NCI-H1092 treated with DMSO at 0.1 percent for 48 hours (cell line): ENCODE measurements around the gene BACE1-AS.
"Not testable (repeated sequence)": the region's sequence is repeated elsewhere in the genome, so short reads cannot be mapped to it uniquely, and the experiment has no call there.

Source experiments
- DNase-seq: peaks from one replicate; lab custom pipeline; 2025; lab: John Stamatoyannopoulos, UW

The BACE1-AS gene

DNA sequence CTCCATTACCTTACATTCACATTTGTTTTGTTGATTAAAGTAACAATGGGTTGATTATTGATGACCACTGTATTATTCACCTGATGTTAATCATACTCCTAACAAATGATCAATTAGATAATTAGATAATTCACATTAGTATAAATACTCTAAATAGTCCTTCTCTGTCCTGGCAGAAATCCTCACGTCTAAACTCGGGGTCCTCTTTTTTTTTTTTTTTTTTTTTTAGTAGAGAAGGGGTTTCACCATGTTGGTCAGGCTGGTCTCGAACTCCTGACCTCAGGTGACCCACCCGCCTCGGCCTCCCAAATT, 36.1 kb downstream of the BACE1-AS start:
- DNase-seq, result not testable (repeated sequence)

DNA sequence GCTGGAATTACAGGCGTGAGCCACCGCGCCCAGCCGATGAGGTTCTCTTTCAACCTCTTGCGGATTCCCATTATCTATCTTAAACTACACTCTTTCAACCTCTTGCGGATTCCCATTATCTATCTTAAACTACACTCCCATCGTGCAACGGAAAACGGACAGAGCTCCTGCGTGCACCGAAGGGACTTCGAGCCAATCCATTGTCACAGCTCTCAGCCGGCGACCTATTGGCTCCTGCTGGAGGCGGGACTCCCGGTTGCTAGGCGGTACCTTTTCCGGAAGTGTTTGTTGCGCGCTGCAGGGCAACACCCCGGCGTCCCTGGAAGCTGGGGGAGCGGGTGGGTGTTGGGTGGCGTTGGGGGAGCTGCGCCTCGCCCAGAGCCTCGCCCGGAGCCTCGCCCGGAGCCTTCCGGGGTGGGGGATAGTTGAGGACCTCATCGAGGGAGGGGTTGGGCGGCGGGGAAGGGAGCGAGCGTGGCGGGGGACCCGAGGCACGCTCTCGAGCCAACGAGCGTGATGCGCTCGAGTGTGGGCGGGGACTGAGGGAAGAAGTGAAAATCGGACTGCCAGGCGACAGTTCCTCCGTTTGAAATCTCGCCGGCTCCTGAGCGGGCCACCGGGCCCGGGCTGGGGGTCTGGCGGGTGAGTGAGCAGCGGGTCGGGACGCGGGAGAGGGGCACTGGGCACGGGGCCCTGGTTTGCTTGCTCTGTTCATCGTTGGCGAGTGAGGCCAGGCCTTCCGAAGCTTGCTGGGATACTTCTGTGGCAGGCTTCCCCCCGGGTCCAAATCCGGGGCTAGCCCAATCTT, 36.6 kb downstream of the BACE1-AS start, which contains the start of gene CEP164:
Gene CEP164 (plus strand): TSS at position 288 of the 808 bp plus-strand sequence. CDS start 10,733 bp downstream, outside the sequence.
- DNase-seq, result peak; percentile 97

DNA sequence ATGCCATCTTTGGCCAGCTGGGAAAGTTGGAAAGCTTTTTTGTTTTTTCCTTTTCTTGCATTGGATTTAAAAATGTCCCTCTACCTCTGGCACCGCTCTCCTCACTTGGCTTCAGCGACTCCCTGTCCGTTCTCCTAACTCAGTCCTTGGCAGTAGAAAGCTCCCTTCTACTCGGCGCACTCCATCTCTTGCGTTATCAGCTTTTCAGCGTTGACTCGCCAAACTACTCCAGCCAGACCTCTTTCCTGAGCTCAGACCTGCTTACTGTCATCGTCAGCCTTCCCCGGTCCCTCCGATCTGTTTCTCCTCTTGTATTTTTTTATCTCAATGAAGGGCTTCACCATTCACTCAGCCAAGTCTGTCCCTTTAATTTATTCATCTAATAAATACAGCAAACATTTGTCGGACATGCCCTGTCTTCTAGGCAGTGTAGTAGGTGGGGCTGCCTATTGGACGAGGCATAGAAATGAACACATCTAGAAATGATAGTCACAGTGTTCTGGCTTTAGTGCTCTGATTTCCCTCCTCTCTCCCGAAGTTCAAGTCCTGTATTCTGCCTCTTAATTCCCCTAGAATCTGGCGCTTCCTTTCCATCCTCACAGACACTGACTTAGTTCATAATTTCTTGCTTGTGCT, 37.3 kb downstream of the BACE1-AS start:
- peak; percentile 61 for DNase-seq

DNA sequence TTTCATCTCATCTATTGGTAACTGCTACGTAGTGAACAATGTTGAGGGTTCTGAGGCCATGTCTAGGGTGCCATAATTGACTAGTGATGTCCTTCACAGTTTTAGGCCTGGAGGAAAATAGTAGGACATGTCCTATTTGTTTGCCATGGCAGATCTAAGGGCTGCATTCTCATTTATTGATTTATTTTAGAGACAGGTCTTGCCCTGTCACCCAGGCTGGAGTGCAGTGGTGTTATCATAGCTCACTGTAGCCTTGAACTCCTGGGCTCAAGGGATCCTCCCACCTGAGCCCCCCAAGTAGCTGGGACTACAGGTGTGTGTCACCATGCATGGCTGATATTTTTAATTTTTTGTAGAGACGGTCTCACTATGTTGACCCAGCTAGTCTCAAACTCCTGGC, 41.7 kb downstream of the BACE1-AS start:
- DNase-seq, result no peak

DNA sequence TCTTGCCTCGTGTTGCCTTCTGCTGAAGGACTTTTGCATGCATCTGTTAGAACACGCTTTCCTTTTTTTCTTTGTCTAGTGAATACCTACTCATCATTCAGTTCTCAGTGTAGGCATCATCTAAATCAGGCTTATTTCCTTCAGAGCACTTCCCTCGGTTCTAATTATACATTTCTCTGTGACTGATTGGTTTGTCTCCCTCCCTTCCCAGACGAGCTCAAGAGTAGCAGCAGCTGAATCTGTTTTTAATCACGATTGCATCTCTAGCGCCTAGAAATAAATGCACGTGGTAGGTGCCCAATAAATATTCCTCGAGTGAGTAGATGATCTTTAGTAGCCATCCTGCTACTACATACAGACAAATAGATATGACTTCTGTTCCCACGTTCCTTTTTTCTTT, 42.8 kb downstream of the BACE1-AS start:
- DNase-seq, result no peak

DNA sequence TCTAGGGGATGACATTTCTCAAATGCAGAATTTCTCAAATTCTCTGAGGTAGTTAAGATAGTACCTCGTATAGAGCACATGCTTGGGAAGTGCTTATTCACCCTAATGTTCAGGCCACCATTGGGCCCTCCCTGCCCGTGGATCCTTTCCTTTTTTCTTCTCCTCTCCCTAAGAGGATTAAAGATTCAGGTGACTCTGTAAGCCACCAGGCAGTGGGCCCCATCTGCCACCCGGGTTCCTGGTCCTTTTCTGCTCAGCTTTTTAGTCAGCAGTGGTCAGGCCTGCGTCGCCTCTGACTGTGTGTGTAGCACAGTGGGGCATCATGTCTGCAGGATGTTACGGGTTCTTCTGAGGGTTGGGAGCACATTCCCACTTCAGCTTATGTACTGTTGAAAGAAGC, 43.8 kb downstream of the BACE1-AS start:
- no peak for DNase-seq

DNA sequence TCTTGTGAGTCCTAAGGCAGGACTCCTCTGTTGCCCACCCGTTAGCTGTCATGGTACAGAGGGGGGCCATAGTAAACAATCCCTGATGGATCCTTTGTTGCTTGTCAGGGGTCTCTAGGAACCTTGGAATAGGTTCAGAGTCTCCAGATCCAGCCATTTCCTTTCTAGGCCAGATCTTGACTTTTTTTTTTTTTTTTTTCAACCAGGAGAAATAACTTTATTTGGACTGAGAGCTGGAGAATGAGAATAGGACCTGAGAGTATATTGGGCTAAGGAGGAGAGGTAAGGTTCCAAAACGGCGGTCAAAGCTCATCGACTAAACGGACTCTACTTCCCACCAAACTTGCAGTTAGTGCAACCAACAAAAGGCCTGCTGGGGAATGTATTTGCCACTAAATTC, 44.3 kb downstream of the BACE1-AS start:
- no peak for DNase-seq

DNA sequence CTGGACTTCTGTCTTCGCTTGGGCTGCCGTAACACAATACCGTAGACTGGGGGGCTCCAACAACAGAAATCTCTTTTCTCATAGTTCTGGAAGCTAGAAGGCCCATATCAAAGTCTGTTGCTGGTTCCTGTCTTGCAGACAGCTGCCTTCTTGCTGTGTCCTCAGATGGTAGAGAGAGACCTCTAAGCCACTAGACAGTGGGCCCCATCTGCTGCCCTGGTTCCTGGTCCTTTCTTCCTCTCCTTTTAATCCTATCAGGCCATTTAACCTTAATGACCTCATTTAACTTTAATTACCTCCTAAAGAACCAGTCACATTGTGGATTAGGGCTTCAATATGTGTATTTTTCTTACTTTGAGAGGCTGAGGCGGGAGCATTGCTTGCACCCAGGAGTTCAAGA, 45.9 kb downstream of the BACE1-AS start:
- no peak for DNase-seq
